Stimulated activated CD4-positive, alpha-beta T cell treated with anti-CD3 and anti-CD28 coated beads, Interleukin-12 subunit alpha, Interleukin-12 subunit beta, amount 100 ng/mL, for 24 hours (primary cell): ENCODE measurements around the gene ZNF853.
"Not testable (repeated sequence)": the region's sequence is repeated elsewhere in the genome, so short reads cannot be mapped to it uniquely, and the experiment has no call there.

ENCODE experiments used
- DNase-seq, 2 experiments: peaks; one replicate each; pipeline ENCODE4 v3.0.0-alpha.2; 2020; ENCODE audit warnings: low read depth in 2 of 2

The ZNF853 gene

DNA sequence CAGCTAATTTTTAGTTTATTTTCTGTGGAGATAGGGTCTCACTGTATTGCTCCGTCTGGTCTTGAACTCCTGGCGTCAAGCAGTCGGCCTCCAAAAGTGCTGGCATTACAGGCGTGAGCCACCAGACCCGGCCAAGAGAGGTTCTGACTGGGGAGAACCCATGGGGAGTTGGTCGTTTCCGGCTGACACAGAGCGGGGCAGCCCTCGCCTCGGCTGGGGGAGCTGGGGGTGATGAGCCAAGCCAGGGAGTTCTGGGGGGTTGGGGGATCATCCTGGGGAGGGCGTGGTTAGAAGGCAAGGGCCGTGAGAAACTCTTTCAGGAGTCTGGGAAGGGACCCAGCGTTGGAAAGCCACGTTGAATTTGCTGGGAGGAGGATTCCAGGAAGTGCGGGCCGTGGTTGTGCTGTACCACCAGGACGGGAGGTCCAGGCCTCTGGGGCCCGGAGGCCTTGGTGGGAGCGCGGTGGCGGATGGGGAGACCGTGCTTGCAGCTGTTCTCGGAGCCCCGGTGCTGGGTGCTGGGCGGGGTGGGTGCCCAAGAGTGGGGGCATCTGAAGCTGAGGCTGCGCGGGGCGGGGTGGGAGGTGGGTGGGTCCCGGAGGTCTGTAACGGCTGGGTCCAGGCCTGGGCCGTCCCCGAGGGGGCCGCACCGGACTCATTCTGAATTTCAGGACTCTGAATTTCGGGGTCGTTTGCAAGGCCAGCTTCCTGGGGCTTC lies 8.4 kb upstream of the ZNF853 start:
- DNase-seq = no peak

DNA sequence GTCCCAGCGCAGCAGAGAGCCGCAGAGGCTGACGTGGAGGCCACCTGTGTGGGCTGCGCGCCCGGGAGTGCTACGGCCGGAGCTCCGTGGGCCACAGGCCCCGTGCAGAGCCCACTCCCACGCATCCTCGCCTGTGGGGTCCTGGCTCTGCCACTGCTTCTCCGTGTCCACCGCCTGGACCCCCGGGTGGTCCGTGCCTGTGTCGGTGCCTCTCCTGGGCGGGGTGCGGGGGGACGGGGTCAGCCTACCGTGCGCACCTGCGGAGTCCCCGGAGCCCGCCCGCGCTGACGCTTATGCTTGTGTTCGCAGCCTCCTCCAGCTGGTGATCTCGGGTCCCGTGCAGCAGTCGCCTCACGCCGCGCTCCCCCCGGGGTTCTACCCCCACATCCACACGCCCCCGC lies 7.8 kb upstream of the ZNF853 start:
- no peak for DNase-seq

DNA sequence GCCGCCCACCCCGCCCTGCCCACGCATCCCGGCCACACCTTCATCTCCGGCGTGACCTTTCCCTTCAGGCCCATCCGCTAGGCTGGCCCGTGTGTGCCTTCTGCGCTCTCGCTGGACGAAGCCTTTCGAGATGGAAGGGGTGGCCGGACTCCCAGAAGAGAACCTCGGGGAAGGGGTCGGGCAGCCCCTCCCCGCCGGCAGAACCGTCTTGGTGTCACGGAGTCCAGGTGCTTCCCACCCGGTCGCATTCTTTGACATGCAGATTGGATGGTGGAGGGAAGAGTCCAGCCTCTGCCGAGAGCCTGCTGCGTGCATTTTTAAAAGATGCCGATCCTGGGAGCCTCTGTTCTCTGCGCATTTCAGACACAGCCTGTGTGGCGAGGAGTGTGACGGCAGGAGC lies 7.3 kb upstream of the ZNF853 start:
- no peak for DNase-seq

DNA sequence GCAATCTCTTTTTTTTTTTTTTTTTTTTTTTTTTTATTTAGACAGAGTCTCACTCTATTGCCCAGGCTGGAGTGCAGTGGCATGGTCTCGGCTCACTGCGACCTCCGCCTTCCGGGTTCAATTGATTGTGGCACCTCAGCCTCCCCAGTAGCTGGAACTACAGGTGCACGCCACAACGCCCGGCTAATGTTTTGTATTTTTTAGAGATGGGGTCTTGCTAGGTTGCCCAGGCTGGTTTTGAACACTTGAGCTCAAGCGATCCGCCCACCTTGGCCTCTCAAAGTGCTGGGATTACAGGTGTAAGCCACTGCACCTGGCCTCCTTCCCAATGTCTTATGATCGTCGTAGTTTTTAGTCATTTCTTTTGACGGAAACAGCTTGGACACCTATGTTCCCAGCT lies 6.6 kb upstream of the ZNF853 start:
- no peak for DNase-seq

DNA sequence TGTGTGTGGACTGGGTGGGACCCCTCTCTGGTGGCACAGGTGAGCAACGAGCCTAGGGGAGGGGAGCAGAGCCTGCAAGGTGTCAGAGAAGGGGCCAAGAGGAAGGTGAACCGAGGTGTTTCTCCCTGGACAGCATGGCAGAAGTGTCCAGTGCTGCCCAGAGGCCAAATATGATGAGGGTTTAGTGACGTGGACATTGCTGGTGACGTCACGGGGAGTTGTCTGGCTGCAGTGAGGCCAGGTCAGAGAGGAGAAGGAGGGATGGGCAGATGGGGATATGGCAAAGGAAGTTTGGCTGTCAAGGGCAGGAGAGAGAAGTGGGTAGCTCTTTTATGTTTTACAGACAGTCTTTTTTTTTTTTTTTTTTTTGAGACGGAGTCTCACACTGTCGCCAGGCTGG lies 2.6 kb upstream of the ZNF853 start:
- DNase-seq = no peak

DNA sequence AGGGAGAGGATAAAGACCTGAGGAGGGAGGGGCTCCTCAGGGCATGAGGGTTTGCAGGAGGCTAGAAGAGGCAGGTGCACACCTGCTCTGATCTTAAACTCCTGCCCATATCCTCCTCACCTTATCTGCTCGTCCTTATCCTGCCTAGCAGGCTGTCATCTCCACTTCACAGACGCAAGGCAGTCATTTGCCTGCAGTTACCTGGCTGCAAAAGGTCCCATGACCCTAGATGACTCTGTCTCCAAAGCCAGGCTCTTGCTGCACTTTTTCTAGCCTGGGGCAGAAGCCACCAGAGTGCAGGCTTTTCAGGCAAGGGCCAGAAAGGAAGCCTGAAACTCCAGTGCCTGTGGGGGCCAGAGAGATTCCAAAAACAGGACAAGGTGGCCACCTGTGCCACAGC lies 1.7 kb upstream of the ZNF853 start:
- no peak for DNase-seq

DNA sequence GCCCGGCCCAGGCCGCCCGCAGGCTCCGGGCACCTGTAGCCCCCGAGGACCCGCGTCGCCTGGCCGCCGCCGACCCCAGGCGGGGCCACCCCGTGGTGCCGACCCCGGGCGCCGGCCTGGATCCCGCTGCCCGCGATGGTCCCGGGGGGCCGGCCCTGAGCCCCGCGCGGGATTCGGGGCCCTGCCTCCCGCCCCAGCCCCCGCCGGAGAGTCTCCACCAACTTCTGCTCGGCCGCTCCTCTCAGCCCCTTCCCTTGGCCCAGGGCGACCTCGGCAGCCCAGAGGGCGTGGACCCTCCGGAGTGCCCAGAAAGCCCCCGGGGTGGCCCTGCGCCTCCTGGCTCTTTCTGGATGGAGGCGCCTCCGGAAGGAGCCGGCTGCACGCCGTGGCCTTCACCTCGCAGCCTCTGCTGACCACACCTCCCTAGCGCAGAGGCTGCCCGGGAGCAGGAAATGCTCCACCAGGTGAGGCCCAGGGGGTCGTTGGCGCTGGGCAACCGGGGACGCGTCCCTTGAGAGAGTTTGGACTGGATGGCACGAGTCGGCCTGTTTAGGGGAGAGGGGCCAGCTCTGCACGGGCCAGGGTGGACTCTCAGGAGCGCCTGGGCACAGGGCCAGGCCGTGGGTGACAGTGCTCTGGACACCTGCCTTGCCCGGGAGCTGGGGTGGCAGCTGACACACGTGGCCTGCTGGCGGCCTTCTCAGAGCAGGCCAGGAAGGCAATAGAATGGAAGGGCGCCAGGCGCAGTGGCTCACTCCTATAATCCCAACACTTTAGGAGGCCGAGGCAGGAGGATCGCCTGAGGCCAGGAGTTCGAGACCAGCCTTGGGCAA lies 529 bp downstream of the ZNF853 start:
- no peak for DNase-seq

DNA sequence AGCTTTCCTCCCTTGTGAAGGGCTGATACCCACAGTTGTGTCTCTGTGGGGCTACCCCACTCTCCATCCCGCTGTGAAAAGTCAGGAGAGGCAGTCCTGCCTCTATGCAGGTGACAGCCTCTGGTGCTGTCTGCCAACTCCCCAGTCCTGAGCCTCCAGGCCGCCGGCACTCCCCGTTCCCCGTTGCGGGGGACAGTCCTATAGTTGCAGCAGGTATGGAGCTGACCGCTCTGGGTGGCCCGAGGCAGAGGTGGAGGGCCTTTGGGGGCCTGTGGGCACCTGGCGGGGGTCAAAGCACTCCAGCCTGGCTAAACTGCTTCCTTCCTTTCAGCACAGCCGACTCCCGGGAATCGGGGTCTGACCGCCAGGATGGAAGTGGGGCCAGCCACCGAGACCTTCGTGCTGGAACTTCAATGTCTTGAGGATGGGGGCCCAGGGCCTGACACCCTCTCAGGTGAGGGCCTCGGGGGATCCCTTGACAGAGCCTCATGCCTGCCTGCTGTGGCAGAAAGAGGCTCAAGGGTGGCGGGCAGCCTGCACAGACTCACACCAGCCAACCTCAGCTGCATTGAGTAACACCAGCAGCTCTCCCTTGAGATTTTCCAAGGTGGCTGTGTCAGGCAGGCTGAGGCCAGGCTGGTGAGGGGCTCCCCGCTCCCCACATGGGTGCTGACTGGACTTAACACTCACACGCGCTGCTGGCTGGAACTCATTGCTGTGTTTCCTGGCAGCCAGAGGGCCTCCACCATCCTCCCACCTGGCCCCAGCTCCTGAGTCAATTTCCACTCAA lies 1.6 kb downstream of the ZNF853 start:
- no peak for DNase-seq

DNA sequence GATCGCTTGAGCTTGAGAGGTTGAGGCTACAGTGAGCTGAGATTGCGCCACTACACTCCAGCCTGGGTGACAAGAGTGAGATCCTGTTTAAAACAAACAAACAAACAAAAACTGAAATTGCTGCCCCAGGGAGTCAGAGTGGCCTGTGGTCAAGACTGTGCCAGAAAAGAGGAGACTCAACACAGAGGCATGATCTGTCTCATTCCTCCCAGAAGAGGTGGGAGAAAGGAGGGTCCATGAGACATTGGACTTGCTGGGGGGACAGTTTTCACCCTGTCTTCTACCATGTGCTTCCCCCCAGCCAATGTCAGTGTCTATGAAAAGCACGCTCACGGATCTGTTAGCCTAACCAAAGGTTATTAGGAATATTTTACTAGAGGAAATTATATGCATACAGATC lies 3.2 kb downstream of the ZNF853 start:
- no peak for DNase-seq

DNA sequence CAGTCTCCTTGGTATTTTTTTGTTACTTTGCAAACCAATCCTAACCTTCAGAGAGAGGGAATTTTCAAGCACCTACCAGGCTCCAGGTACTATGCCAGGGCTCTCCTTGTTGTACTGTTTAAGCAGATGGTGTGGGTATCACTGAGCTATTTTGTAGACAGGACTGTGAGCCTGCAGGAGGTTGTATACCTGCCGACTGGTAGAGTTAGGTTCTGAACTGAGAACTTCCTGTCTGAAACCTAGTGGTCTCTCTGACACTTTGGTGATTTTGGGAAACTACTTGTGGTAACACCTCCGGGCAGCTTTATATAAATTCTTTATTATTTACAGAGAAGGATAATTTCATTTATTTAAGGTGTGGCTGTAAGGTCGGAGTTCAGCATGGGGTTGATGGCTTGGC lies 4.6 kb downstream of the ZNF853 start:
- no peak for DNase-seq

DNA sequence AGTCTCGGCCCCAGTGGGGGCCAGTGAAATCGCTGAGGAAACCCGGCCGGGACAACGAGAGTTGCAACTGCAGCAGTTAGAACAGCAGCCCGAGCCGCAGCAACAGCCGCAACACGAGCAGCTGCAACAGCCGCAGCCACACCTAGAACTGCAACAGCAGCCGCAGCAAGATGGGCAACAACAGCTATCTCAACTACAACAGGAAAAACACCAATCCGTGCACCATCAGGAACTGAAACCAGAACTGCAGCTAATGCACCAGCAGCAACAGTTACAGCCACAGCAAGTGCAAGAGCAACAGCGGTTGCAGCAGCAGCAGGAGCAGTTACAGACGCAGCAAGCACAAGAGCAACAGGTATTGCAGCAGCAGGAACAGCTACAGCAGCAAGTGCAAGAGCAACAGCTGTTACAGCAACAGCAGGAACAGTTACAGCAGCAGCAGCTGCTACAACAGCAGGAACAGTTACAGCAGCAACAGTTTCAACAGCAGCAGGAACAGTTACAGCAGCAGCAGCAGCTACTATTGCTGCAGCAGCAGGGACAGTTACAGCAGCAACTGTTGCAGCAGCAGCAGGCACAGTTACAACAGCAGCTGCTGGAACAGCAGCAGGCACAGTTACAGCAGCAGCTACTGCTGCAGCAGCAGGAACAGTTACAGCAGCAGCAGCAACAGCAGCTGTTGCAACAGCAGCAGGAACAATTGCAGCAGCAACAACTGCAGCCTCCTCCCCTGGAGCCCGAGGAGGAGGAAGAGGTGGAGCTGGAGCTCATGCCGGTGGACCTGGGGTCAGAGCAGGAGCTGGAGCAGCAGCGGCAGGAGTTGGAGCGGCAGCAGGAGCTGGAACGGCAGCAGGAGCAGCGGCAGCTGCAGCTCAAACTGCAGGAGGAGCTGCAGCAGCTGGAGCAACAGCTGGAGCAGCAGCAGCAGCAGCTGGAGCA lies 6.1 kb downstream of the ZNF853 start:
- DNase-seq = no peak

DNA sequence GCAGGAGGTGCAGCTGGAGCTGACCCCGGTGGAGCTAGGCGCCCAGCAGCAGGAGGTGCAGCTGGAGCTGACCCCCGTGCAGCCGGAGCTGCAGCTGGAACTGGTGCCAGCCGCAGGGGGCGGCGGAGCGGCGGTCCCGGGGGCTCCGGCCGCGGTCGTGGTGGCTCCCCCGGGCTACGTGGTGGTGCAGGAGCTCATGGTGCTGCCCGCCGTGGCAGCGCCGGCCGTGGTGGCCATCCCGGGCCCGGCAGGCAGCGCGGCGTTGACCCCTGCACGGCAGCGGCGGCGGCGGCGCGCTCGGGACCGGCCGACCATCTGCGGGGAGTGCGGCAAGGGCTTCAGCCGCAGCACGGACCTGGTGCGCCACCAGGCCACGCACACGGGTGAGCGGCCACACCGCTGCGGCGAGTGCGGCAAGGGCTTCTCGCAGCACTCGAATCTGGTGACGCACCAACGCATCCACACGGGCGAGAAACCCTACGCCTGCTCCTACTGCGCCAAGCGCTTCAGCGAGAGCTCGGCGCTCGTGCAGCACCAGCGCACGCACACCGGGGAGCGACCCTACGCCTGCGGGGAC lies 6.8 kb downstream of the ZNF853 start:
- no peak for DNase-seq

DNA sequence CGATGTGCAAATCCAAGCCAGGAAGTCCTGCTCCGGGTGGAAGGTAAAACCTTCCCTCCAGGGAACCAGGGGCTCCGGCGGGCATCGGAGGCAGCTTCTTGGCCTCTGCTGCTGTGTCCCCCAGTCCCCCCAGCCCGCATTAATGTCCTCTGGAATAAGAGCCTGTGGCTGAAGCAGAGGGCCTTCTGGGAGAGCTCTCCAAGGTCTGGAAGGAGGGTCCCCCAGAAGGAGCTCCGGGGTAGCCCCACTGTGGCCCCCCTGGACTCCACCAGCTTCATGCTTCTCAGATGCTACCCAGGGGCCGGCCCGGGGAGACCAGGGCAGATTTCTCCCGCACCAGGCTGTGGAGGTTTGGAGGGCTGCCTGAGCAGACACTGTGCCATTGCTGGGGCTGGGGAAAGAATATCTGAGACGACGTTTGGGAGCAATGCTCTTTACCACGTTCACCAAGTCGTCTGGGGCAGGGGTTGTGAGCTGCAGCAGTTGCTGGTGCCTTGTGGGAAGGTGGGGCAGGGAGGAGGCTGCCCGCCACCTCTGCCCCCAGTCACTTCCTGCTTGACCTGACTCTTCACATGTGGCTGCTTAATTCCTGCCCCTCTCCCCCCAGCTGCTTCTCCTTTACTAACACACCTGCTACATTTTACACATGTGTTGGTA lies 8.3 kb downstream of the ZNF853 start:
- no peak for DNase-seq

DNA sequence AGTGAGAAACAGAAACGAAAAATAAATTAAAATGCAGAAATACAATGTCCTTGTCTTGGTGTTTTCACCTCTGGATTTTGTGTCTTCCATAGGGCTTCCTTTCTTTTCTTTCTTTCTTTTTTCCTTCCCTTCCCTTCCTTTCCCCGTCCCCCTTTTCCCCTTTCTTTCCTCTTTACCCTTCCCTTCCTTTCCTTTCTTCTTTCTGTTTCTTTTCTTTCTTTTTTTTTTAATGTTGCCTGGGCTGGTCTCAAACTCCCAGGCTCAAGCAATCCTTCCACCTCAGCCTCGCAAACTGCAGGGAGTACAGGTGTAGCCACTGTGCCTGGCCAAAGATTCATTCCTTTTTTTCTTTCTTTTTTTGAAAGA lies 8.8 kb downstream of the ZNF853 start:
- DNase-seq = no peak

DNA sequence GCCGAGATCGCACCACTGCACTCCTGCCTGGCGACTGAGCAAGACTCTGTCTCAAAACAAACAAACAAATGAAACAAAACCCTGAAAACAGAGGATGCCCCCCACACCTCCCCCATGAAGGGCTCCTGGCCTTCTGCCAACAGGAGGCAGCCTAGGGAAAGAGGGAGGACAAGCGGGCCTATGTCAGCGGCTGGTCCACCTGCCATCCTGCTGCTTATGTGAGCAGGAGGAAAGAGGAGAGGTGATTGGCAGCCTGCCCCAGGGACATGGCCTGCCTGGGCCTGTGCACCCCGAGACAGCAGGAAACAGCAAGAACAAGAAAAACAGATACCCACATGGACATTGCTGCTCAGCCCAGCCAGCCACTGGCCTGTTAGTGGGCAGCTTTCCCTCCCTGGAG lies 12.6 kb downstream of the ZNF853 start:
- no peak for DNase-seq

DNA sequence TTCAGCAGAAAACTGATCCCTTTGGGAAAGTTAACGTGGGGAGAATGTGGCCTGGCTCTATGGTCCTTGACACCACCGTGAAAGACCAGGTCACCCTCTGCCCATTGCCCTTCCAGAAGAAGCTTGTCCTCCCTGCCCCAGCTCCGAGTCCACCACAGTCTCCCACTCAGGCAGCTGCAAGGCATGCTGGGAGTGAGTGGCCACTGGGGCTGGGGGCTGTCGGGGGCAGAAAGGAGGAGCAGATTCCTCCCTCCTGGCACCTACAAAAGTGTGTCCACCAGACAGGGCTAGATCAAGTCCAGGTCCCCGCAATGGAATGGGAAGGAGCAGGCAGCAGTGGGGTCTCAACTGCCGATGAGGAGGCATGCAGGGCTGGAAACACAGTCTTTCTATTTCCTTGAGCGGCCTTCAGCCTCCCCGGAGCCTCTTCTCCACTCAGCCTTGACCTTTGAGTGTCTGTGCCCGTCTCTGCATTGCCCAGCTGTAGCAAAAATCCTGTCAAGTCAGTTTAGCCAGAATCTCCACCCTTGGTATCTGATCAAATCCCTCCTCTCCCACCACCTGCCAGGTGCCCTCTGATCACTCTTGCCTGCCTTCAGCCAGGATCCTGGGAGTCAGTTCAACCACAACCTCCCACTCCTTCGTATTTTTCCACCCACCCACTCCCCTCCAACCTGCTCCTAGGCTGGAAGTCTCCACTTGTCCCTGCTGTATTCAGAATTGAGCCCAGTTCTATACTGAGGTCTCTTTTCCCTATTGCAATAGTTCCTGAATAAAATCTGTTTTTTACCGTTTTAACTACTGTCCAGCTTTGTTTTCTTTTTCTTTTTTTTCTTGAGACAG lies 14.8 kb downstream of the ZNF853 start:
- no peak for DNase-seq

DNA sequence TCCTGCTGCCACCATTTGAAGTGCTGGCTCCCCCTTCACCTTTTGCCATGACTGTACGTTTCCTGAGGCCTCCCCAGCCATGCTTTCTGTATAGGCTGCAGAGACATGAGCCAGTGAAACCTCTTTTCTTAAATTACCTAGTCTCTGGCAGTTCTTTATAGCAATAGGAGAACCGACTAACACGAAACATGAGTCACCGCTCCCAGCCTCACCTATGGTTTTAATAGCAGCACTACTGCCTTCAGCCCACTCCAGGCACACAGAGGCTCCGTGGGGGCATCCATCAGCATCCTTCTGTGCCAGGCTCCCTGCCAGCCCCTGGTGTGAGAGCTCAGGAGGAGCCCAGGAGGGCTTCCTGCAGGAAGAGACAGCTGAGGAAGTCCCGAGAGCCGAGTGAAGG lies 16.2 kb downstream of the ZNF853 start:
- DNase-seq = no peak

DNA sequence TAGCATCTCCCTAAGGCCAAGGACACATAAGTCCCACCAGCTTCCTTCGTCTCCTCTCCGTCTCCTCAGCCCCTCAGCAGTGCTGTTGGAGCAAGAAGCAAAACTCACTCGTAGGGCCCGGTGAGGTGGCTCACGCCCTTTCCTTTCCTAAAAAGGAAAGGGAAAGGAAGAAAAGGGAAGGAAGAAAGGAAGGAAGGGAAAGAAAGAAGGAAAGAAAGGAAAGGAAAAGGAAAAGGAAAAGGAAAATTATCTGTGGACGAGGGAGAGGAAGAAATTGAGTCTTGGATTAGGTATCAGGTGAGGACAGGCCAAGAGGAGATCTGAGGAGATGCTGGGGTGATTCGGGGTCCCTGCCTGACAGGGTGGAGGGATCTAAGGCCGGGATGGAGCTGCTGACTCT lies 18.6 kb downstream of the ZNF853 start:
- no peak for DNase-seq

DNA sequence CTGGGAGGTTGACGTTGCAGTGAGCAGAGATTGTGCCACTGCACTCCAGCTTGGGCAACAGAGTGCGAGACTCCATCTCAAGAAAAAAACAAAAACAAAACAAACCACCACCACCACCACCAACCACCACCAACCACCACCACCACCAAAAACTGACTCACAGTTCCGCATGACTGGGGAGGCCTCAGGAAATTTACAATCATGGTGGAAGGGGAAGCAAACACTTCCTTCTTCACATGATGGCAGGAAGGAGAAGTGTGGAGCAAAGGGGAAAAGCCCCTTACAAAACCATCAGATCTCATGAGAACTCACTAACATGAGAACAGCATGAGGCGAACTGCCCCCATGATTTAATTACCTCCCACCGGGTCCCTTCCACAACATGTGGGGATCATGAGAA lies 19.6 kb downstream of the ZNF853 start:
- DNase-seq = not testable (repeated sequence)
